GM20000 (cell line): ENCODE measurements around the gene SERTAD4.

ENCODE experiments used
- DNase-seq: peaks from one replicate; pipeline ENCODE4 v3.0.0; 2012; ENCODE audit warnings: low spot score
- CTCF ChIP-seq: IDR thresholded peaks from 2 replicates; pipeline ENCODE4 v1.5.1; 2012; ENCODE audit warnings: mild to moderate bottlenecking, control low read depth; ENCODE audit errors: extremely low read depth, missing control alignments

The SERTAD4 gene

GRCh38 chr1:210201681-210202080 is 30.9 kb upstream of the SERTAD4 start:
- no peak for DNase-seq
- no peak for TF ChIP-seq CTCF

- no peak for TF ChIP-seq CTCF
- no peak for DNase-seq
Measured at GRCh38 chr1:210207597-210208450, 24.8 kb upstream of the SERTAD4 start.

- TF ChIP-seq CTCF, result no peak
- no peak for DNase-seq
Measured at GRCh38 chr1:210213335-210213734, 19.3 kb upstream of the SERTAD4 start.

GRCh38 chr1:210214573-210215409 is 17.8 kb upstream of the SERTAD4 start:
- DNase-seq, result no peak
- no peak for TF ChIP-seq CTCF

GRCh38 chr1:210217482-210217881 is 15.1 kb upstream of the SERTAD4 start:
- TF ChIP-seq CTCF, result no peak
- DNase-seq, result no peak

GRCh38 chr1:210218047-210218446 is 14.5 kb upstream of the SERTAD4 start:
- no peak for TF ChIP-seq CTCF

More at GRCh38 chr1:210218047-210218446, 14.5 kb upstream of the SERTAD4 start:
- DNase-seq, result no peak
